Esophagus muscularis mucosa (tissue), 3 donors: ENCODE measurements around the gene HCK.

Source experiments
- POLR2A ChIP-seq: fragments of 450-650 bp; IDR thresholded peaks from one replicate; pipeline ENCODE4 v1.6.1; 2017; ENCODE audit warnings: antibody characterized with exemption, moderate library complexity, mild to moderate bottlenecking, low read depth
- TF ChIP-seq, protein P1 (sequence below), 3 experiments: fragments of 200-600 bp in 2 of 3; fragments of 450-650 bp in 1 of 3; sonication (generic) in 2 of 3; IDR thresholded peaks; one replicate each; pipeline ENCODE4 v1.5.1; 2017 to 2019; ENCODE audit warnings: antibody characterized with exemption in 3 of 3, mild to moderate bottlenecking in 2 of 3, moderate library complexity in 1 of 3

DNA sequence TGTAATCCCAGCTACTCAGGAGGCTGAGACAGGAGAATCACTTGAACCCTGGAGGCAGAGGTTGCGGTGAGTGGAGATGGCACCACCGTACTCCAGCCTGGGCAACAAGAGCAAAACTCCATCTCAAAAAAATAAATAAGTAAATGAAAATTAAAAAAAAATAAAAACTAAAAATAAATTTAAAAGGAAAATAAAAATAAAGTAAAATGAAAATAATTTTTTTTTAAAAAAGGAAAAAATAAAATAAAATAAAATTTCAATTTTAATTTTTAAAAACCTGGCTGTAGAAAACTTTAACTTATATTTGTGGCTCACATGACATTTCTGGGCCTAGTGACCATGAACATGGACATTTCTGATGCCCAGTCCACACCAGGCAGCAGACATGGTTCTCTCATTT, 16.1 kb downstream of the HCK start:
- no peak for TF ChIP-seq POLR2A
- TF ChIP-seq, protein P1, sequence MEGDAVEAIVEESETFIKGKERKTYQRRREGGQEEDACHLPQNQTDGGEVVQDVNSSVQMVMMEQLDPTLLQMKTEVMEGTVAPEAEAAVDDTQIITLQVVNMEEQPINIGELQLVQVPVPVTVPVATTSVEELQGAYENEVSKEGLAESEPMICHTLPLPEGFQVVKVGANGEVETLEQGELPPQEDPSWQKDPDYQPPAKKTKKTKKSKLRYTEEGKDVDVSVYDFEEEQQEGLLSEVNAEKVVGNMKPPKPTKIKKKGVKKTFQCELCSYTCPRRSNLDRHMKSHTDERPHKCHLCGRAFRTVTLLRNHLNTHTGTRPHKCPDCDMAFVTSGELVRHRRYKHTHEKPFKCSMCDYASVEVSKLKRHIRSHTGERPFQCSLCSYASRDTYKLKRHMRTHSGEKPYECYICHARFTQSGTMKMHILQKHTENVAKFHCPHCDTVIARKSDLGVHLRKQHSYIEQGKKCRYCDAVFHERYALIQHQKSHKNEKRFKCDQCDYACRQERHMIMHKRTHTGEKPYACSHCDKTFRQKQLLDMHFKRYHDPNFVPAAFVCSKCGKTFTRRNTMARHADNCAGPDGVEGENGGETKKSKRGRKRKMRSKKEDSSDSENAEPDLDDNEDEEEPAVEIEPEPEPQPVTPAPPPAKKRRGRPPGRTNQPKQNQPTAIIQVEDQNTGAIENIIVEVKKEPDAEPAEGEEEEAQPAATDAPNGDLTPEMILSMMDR (IDR thresholded peaks at IDR 0.05): no peak
